Measurements from ENCODE around the gene PLCG2.
"Not testable (repeated sequence)": the region's sequence is repeated elsewhere in the genome, so short reads cannot be mapped to it uniquely, and the experiment has no call there.

The PLCG2 gene

GRCh38 chr16:81850197-81850944, 71.3 kb downstream of the PLCG2 start:
- DNase-seq = no peak

- DNase-seq = no peak
These were observed 73.3 kb downstream of the PLCG2 start for GRCh38 chr16:81852347-81852746.

- no peak for DNase-seq
These were observed 76.6 kb downstream of the PLCG2 start for GRCh38 chr16:81855552-81856153.

GRCh38 chr16:81860287-81861266, 81.5 kb downstream of the PLCG2 start:
- no peak for DNase-seq

- DNase-seq = no peak
These were observed 82.4 kb downstream of the PLCG2 start for GRCh38 chr16:81861503-81861902.

- DNase-seq = no peak
These were observed 82.8 kb downstream of the PLCG2 start for GRCh38 chr16:81861915-81862314.

DNA sequence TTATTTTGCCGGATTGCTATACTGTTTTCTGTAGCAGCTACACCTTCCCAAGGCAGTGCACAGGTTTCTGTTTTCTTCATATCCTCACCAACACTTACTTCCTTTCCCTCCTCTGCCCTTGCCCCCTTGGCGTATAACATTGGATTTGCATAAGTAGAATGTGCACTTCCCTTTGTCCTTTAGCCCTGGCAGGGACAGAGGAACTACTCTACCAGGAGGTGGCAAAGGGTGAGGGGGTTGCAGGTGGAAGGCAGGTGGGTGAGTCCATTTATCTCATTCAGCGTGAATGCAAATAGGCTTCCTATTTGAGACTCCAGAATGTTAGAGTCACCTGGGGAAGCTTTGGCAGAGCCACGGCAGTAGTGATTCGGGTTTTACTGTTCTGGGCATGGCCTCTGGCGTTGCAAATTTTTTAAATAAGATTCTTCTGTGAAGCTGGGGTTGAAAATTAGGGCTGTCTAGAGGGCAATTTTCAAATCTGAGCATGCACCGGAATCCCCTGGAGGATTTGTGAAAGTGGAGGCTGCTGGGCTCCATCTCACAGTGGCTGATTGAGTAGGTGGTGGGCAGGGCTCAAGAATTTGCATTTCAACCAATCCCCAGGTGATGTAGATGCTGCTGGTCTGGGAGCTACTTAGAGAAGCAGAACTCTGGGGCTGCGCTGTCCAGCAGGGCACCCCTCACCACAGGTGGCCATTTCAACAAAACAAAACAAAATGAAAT, 84.7 kb downstream of the PLCG2 start:
- DNase-seq = no peak

GRCh38 chr16:81864646-81865382, 85.7 kb downstream of the PLCG2 start:
- DNase-seq = no peak

DNA sequence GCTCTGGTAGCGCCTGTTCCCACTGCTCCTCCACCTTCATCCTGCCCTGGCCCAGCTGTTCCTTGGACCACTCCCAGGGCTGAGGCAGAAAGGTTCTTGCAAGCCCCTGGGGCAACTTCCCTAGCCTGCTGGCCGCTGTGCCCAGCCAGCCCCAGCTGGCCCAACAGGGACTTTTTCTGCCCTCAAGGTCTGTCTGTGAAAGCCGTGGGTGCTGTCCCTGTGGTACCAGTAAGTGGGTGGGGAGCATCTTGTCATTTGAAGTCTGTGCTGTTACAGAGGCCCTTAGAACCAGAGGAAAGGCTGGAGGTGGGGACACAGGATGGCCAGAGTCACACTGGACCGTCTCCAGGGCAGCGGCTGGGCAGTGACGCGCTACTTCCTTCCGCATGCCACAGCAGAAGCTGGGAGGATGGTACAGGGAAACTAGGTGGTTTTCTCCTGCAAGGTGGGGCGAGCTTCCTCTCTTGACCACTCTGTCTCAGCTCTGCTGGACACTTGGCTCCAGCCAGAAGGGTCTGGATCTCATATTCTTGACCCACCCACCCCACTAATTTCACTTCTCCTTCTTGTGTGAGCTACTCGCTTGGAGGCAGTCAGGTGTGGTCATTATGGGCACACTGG, 87.8 kb downstream of the PLCG2 start:
- DNase-seq = no peak

DNA sequence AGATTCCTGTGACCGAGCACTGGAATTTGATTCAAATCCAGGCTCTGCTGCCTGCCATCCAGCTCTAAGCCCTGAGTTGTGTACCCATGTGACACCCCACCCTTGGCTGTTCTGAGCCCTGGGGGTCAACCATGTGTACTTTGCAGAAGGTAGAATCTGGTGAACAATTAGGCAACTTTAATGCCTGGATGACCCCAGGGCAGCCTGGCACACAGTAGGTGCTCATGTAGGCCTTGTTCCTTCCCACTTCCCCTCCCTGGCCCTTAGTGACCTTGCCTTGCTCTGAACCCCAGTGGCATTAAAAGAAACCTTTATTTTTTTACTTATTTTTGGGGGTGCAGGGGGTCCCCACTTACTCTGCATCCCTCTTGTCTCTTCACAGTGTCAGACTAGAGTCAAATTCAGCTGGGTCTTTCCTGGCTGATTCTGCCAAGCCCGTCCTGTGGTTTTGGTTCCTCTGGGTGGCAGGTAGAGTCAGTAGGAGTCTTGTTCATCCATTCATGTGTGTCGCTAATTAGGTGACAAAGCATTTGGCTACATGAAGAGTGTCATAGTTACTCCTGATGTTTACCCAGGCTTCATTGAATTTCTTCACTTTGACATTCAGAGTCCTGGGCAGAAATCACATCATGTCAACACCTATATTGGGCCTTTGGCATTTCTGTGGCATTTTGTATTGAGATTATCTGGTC, 89.1 kb downstream of the PLCG2 start:
- DNase-seq = no peak

DNA sequence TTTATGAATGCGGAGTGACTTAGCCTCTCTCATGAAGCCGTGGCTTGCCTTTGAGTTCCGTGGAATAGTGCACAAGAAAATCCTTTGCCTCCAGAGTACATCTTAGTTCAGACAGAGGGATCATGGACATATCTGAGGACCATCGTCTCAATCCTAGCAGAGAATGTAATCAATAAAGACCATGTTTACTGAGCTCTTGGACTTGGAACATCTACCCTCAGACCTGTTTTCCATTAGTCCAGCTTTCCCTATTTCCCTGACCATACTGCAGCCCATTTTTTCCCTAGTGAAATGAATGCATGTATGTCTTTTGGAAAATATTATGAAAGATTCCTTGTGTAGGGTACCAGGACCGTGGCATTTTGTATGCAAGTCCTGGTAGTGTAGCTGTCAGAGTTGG, 90.2 kb downstream of the PLCG2 start:
- no peak for DNase-seq

- no peak for DNase-seq
These were observed 94.1 kb downstream of the PLCG2 start for GRCh38 chr16:81873206-81873605.

DNA sequence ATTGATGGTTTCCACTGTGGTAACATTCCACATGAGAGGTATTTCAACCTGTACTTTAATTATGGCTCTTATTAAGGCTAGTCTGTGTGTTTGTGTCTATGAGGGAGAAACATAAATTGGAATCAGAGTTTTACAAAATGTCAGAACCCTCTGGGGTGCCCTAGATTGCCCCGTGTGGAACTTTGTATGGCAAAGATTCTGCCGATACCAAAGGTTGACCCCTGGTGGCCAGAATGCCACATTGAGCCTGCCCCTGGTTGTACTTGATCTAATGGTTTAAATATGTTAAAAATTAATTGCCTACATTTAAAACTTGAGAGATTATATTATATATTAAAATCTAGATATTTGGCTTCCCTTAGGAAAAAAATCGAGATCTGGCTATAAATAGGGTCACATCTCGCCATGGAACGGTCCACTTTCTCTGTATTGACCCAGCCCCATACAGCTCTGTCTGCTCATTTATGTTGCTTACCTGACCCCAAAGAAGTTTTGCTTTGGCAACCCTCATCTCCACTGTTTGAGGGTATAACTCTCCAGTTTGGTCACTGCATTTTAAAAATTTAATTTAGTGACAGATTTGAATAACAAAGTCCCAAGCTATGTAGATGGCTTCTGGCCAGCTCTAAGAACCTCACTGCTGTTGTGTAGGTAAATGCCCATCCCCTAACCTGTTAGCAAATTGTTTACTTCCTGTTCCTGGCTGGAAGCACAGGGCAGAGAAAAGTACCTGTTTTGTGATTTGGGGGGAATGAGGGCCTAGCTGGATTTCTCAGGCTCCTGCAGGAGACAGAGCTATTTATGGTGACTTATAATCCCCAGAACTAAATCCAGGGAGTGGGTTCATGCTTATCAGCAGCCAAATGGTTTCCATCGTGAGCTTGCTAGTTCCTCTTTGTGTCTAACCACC, 95.0 kb downstream of the PLCG2 start:
- DNase-seq = peak; percentile 68

- DNase-seq = no peak
These were observed 96.4 kb downstream of the PLCG2 start for GRCh38 chr16:81875461-81875860.

DNA sequence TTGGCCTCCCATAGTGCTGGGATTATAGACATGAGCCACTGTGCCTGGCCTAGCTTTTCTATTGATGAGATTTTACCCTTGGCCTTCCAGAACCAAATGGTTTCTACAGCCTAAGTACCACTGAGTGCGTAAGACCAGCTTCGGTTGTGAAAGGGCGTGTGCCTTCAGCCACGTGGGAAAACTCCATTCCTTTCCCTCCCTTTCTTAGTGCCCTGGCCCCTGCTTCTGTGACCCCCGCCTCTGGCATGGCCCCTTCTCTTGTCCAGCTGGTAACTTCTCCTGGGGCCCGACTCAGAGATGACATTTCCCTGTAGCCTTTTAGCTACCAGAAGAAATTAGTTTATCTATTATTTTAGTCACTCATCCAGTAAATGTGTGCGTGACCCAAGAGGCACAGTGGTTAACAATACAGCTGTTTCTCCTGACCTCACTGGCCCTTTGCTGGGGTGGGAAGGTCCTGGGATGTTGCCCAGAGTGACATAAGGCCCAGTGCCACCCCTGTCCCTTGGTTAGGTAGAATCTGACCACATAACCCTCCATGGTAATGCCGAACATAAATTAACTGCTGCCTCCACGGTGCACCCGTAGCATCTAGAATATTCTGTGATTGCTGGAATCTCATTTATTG, 97.3 kb downstream of the PLCG2 start:
- no peak for DNase-seq

DNA sequence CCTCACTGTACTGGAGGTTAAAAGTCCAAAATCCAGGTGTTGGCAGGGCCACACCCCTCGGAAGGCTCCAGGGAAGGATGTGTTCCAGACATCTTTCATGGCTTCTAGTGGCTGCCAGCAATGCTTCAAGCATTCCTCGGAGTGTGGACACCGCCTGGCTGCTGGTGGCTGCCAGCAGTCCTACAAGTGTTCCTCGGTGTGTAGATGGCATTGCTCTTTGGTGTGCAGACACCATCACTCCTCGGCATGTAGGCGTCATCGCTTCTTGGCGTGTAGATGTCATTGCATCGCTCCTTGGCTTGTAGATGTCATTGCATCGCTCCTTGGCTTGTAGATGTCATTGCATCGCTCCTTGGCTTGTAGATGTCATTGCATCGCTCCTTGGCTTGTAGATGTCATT, 98.4 kb downstream of the PLCG2 start:
- DNase-seq = not testable (repeated sequence)

- DNase-seq = no peak
These were observed 99.4 kb downstream of the PLCG2 start for GRCh38 chr16:81878529-81878928.

DNA sequence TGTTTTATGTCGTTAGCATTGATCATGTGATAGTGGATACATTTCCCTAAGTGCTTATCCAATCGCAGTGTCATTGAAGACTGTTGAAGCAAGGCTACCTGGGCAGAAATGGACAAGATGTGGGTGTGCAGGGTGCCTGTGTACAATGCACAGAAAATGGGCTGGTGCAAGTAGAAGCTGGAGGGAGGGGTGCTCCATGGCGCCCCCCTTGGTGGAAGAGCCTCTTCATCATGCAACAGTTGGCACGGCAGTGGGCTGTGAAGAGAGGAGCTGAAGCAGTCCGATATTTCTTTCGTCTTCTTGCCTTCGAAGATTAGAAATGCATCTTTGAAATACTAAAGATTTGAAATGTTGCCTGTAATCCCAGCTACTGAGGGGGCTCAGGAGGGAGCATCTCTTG, 100.5 kb downstream of the PLCG2 start:
- DNase-seq = no peak

DNA sequence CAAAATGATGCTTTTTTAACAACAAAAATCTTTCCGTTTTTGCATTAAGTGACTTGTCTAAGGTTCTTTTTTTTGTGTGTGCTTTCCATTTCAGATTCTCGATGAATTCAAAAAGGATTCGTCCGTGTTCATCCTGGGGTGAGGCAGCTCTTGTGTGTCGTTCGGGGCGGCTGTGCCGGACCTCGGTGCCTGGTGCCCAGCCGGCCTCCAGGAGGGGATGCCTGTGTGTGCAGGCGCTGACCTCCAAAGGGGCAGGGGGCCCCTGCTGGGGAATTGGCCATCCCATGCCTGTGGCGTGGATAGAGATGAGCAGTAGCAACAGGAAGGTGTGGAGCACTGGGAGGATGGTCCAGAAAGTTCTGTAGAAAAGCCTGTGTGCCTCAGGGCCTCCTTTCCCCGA, 101.7 kb downstream of the PLCG2 start:
- no peak for DNase-seq

Data from stimulated activated CD4-positive, alpha-beta T cell treated with anti-CD3 and anti-CD28 coated beads, Interleukin-15, amount 100 ng/mL, for 24 hours (primary cell).